Measurements from ENCODE around the gene SSC5D.
A peak's percentile ranks its signal among the peaks of the same experiment; 100 is the strongest.
"Not testable (repeated sequence)": the region's sequence is repeated elsewhere in the genome, so short reads cannot be mapped to it uniquely, and the experiment has no call there.

SSC5D gene

DNA sequence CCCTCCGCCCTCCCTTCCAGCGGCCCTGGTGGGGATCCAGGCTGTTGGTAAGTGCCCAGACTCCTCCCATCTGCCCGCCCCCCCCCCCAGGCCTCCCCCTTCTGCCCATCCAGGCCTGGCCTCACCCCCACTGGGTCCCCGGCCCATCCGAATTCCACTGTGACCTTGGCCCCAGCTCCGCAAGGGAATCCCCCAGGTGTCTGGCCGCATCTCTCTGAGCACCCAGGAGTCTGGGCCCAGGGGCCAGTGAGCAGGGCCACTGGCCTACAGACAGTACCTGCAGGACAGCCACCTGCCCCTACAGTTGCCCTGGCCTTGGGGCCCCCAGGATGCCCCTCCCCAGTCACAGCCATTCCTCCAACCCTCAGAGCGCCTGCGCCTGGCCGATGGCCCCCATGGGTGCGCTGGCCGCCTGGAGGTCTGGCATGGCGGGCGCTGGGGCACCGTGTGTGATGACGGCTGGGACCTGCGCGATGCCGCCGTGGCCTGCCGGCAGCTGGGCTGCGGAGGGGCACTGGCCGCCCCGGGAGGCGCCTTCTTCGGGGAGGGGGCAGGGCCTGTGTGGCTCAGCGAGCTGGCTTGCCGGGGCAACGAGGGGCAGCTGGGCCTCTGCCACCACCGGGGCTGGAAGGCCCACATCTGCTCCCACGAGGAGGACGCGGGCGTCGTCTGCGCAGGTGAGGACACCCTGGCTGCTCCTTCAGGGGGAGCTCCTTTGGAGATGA is 912 bp downstream of the SSC5D start:
- no peak for DNase-seq

DNA sequence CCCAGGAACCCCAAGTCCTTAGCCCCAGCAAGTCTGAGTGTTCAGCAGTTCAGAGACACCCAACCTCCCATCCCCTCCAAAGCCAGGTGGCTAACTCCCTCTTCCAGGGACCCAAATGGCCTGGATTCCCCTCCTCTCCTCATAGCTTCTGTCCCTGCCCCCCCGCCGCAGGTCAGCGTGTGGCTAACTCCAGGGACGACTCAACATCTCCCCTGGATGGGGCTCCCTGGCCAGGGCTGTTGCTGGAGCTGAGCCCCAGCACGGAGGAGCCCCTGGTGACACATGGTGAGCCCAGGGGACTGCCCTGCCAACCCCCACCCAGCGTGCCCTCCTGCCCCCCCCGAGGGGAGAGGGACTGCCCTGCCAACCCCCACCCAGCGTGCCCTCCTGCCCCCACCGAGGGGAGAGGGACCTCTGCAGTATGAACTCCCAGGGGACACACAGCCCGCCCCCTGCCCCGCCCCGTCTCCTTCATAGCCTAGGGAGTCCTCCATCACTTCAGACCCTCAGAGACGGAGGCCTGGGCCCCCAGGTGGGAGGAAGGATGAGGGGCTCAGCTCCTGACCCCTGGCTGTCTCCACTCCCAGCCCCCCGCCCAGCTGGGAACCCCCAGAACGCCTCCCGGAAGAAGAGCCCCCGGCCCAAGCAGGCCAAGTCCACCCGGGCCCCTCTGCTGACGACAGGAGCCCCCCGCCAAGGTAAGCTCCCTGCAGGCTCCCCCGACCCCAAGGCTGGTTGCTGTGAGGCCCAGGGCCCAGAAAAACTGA is 1.7 kb downstream of the SSC5D start:
- DNase-seq = no peak

DNA sequence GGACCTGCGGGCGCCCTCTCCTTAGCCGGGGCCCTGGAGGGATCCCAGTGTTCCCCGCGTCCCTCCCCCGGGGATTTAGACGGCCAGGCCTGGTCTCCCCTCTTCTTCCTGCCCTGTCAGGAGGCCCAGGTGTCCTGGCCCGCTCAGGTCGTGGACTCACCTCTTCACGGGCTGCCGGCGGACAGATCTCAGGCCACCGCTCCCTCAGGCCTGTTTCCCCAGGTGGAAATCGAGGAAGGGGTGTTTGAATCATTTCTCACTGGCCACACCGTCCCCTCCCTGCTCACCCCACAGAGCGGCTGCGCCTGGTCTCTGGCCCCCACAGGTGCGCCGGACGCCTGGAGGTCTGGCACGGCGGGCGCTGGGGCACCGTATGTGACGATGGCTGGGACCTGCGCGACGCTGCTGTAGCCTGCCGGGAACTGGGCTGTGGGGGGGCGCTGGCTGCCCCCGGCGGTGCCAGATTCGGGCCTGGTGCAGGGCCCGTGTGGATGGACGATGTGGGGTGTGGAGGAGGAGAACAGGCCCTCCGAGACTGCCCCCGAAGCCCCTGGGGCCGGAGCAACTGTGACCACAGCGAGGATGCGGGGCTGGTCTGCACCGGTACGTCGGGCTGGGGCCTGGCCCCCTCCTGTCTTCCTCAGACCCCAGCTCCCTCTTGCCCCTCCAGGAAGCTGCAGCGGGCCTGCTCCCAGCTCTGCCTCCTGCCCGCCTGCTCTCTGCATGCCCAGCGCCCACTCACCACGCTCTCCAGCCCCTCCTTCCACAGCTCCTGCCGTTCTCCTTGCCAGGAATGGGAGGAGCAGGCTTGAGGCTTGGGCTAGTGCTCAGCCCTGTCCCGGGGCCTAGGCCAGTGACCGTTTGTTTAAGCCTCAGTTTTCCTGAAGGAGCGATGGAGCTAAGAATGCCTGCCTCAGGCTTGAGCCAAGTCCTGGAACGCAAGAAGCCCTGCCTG is 2.5 kb downstream of the SSC5D start:
- no peak for DNase-seq

DNA sequence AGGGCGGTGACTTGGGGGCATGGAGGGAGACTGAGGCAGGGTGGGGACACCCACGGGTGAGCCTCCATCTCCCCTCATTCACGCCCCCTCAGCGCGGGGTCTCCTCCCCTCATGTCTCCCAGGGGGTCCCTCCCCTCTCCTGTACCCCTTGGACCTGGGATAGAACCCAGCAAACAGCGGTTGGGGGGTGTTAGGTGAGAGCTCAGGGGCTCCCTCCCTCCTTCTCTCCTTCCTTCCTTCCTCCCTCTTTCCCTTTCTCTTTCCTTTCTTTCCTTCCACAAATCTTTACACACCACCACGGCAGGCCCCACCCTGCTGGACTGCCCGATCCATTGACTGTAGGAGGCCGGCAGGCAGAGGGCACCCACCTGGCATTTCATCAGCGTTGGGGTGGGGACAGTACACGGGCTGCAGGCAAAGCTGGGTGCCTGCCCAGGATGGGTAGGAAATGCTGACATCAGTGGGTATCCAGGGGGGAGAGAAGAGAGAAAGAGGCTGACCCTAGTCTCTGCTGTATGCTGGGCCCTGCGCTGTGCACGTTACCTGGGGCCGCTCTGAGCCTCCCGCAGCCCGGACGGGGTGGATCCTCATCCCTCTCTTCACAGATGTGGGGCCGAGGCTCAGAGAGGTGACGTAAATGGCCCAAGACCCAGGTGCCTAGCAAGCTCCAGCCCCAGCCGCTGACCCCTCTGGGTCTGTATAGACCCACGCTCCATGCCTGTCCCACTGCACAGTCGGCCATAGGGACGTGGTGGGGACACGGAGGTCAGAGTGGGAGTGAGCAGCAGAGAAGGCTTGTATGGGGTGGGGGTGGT is 3.5 kb downstream of the SSC5D start:
- no peak for DNase-seq

DNA sequence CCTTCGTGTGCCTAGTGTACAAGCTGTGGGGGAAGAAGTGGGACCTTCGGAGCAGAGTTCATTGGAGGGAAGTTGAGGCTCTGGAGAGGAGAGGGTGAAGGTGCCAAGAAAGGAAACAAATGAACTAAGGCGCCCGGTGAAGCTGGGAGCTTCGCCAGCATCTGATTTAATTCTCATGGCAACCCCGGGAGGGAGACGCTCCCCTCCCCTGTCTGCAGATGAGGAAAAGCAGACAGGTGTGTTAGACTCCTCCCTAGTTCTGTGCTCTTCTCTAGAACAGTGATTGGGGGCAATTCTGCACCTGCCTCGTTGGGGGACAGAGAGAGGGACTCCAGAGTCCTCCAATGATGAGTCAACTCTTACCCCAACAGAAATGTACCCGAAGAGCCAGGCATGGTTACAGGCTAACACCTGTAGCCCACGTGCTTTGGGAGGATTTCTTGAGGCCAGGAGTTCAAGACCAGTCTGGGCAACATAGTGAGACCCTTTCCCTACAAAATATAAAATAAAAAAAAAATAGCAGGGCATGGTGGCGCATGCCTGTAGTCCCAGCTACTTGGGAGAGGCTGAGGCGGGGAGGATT is 4.2 kb downstream of the SSC5D start:
- DNase-seq = no peak

DNA sequence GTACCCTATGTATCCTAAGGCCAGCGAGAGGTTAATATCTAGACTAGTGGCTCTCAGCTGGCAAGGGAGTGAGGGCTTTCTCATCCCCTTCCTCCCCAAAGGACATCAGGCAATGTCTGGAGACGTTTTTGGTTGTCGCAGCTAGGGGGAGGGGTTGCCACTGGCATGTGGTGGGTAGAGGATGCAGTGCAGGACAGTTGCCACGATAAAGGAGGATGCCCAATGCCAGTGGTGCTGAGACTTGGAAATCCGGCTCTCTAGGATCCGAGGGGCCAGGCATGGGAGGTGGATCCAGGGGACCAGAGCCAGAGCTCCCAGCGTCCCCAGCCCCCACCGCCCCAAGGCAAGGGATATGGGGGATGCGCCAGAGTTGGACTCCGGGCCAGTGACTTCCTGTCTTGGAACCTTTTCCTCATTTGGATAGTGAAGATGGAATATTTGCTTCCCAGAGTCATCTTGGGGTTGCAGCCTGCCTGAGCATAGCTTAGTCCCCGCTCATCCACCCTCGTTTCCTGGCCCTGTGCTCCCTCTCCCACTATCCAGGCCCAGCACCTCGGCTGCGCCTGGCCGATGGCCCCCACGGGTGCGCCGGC is 4.9 kb downstream of the SSC5D start:
- DNase-seq = no peak

DNA sequence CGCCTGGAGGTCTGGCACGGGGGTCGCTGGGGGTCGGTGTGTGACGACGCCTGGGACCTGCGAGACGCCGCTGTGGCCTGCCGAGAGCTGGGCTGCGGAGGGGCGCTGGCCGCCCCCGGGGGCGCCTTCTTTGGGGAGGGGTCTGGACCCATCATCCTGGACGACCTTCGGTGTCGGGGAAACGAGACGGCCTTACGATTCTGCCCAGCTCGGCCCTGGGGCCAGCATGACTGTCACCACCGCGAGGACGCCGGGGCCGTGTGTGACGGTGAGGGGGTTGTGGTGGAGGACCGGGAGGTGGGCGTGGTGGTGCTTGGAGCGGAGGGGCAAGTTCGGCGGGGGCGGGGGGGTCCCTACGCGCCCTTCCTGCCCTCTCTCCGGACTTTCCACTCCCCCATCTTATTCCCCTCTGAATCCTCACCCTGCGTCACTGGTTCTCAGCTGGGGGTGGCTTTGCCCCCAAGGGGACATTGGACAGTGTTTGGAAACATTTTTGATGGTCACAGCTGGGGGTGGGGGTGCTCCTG is 5.5 kb downstream of the SSC5D start:
- no peak for DNase-seq

DNA sequence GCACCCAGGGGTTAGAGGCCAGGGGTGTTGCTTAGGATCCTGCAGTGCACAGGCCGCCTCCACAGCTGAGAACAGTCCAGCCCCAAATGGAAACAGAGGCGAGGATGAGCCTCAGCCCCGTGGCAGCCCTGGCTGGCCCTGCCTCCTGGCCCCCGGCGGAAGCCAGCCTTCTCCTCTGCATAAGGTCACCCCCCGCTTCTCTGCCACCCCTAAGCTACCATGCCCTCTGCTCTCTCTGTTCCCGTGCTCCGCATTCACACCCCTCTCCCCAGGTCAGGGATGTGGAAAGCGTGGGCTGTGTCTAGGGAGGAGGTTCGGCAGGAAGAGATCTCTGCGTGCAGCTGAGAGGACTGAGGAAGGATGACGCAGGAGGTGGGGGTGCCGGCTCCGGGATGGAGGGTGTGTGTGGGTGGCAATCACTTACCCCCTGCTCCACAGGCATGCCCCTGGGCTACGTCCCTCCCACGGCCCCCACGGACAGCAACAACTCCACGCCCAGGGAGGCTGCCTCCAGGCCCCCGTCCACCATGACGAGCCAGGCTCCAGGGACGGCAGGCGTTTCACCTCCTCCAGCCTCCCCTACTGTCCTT is 6.0 kb downstream of the SSC5D start:
- no peak for DNase-seq

DNA sequence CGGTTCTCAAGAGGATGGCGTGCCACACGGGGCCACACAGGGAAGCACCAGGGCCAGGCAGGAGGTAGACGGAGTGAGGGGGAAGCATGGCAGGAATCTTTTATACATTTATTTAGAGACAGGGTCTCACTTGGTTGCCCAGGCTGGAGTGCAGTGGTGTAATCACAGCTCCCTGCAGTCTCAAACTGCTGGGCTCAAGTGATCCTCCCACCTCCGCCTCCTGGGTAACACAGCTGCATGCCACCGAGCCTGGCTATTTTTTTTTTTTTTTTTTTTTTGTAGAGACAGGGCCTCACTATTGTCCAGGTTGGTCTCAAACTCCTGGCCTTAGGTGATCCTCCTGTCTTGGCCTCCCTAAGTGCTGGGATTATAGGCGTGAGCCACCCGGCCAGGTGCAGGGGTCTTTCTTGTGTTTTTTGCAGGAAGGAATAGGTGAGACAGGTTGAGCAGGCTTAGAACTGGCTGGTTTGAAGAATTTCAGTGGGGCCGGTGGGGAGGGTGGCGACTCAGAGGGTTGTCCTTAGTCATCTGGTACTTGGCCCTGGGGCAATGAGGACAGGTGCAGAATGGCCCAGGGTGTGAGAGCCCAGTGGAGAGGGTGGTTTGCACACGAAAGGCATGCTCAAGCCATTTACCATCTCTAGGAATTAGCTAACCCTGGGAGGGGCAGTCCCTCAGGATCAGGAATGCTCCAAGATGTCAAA is 7.6 kb downstream of the SSC5D start:
- DNase-seq = no peak

DNA sequence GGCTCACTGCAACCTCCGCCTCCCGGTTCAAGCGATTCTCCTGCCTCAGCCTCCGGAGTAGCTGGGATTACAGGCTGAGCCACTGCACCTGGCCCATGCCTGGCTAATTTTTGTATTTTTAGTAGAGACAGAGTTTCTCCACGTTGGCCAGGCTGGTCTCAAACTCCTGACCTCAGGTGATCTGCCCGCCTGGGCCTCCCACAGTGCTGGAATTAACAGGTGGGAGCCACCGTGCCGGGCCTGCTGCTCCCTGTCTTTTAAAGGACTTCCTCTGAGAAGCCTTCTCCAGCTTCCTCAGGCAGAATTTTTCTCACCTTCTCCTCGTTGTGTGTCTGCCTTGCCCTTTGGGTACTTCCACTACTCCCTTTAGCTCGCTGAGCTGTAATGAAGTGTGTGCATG is 8.6 kb downstream of the SSC5D start:
- not testable (repeated sequence) for DNase-seq

DNA sequence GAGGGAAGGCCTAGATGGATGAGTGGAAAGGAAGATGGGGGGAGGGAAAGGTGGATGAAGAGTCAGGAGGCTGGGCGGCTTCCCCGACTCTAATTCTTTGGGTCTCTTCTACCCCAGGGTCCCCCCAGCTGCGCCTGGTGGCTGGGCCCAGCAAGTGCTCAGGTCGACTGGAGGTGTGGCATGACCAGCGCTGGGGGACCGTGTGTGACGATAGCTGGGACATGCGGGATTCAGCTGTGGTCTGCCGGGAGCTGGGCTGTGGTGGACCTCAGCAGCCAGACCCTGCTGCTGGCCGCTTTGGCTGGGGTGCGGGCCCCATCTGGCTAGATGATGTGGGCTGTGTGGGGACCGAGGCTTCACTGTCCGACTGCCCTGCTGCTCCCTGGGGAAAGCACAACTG is 9.5 kb downstream of the SSC5D start:
- DNase-seq = no peak

DNA sequence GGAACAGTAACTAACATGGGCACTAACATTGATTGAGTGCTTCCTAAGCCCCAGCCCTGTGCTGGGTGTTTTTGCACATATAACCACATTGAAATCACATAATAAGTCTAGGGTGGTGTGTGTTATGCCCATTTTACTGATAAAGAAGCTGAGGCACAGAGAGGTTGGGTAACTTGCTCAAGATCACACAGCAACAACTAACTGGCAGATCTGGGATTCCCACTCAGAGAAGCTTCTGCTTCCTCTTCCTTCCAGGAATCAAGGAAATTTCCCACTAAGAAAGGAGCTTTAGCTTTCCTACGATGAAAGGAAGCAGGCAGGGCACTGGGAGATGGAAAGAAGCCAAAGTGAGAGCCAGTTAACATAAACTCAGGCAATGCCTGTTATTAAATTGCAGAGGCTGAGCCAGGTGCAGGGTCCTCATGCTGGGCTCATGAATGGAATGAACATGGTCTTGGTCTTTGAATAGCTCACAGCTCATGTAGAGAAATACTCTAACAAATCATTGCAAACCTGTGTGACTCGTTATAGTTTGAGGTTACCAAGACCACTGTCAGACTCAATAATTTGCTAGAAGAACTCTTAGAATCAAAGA is 10.1 kb downstream of the SSC5D start:
- DNase-seq = no peak

DNA sequence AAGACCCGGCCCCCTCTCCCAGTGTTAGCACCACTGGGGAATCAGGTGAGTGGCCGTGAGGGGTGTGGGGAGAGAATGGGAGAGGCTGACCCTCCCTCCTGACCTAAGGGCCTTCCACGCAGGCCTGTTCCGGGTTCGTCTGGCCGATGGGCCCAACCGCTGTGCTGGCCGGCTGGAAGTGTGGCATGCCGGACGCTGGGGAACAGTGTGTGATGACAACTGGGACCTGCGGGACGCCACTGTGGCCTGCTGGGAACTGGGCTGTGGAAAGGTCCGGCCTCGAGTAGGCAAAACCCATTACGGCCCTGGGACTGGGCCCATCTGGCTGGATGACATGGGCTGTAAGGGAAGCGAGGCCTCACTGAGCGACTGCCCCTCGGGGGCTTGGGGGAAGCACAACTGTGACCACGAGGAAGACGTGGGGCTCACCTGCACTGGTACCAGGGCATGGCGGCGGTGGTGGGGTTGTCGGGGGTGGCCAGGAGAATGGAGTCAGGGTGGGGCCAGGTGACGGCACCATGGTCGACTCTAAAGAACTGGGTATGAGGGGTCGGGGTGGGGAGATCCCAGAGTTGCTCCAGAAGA is 12.2 kb downstream of the SSC5D start:
- no peak for DNase-seq

DNA sequence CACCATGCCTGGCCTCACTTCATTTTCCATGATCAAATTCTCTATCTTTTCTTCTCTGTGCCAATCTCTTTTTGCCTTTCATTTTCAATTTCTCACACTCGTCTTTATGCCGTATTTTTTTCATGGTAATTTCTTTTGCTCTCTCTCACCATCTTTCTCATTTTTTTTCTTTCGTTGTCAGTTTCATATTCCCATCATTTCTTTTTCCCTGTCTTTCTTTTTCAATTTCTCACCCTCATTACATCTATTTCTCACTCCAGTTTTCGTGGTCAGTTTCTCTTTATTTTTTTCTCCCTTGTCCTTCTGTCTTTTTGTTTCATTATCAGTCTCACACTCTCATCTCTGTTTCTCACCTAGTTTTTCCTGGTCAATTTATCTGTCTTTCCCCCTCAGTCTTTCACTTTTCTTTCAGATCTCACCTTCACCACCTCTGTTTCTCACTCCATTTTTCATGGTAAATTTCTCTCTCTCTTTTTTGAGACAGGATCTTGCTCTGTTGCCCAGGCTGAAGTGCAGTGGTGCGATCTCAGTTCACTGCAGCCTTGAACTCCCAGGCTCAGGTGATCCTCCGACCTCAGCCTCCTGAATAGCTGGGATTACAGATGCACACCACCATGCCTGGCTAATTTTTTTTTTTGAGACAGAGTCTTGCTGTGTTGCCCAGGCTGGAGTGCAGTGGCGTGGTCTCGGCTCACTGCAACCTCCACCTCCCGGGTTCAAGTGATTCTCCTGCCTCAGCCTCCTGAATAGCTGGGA is 14.1 kb downstream of the SSC5D start:
- no peak for DNase-seq

DNA sequence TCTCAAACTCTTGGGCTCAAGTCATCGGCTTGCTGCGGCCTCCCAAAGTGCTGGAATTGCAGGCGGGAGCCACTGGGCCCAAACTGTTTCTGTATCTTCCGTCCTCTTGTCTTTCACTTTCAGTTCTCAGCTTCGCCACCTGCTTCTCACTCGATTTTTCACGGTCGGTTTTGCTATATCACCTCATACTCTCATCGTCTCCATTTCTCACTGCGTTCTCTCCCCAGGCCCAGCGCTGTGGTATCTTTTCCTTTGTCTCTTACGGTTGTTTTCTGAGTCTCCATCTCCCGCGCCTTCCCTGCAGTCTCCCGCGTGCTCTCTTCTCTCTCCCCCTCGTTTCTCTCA is 14.9 kb downstream of the SSC5D start:
- no peak for DNase-seq

DNA sequence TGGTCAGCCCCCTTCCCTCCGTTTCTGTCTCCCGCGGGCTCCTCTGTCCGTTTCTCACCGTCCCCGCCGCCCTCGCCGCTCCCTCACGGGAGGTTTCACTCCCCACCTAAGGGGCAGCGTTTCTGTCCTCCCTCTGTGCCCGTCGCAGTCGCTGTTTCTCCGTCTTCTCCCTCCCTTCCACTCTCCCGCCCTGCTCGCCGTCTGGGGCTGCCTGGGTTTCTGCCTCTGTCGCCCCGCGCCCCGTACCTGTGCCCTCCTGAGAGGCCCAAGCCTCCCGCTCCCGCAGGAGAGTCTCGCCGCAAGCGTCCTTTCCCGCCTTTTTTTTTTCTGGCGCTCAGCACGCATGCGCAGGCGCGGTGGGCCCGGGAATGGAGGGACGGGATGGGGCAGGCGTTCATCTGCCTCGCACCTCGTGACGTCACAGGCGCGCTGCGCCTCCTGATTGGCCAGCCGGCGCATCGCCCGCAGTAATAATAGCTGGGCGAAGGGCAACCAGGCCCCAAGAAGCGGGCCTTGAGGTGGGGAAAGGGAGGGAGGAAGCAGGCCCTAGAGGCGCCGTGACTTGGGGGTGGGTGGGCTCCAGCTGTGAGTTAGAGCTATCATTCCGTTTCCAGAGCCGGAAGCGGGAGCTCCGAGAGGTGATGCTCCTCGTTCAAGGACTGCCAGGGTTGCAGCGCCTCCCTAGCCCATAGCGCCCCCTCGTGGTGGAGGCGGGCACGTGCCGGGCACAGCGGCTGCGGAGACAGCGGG is 15.4 kb downstream of the SSC5D start:
- peak; percentile 95 for DNase-seq

DNA sequence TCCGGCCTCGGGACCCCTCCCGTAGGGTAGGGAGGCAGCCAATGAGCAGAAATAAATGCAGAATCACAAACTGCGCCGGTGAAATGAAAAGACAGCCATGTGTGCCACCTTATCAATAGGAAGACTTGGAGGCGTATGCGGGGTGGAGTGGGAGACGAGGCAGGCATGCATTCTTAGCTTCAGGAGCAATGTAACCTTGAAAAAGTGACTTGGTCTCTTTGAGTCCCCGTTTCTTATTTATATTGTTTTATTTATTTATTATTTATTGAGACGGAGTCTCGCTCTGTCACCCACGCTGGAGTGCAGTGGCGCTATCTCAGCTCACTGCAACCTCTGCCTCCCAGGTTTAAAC is 16.0 kb downstream of the SSC5D start:
- no peak for DNase-seq

DNA sequence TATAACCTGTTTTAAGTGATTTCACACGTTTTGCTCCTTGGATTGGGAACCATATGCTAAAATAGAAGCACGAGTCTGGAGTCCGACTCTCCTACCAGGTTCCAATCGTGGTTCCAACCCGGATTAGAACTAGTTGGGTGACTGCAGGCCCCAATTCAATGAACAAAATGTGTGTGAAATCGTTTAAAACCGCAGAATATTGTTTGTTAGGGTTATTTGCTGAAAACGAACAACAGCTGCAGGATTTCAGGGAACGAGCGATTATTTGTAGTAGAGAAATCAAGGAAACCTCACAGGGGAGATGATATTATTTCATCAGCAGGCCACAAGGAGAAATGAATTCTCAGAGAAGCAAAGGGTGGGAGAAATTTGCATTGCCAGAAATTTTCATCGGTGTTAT is 16.7 kb downstream of the SSC5D start:
- no peak for DNase-seq
